Stimulated activated CD8-positive, alpha-beta memory T cell treated with anti-CD3 and anti-CD28 coated beads, Interleukin-15, amount 100 ng/mL, for 24 hours (primary cell): ENCODE data around the gene CDC42EP1.
"Not testable (repeated sequence)": the region's sequence is repeated elsewhere in the genome, so short reads cannot be mapped to it uniquely, and the experiment has no call there.

Experiments used
- DNase-seq: peaks from one replicate; pipeline ENCODE4 v3.0.0-alpha.2; 2020; ENCODE audit warnings: low read depth

CDC42EP1 gene

DNA sequence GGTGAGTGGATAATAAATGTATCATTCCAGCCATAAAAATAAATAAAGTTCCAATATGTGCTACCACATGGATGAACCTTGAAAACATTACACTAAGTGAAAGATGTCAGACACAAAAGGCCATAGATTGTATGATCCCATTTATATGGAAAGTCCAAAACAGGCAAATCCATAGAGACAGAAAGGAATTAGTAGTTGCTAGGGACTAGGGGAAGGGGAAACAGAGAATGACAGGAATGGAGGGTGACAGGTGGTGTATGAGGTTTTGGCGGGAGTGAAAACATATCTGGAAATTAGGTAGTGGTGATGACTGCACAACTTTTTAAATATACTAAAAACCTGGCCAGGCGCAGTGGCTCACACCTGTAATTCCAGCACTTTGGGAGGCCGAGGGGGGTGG, 25.8 kb upstream of the CDC42EP1 start:
- DNase-seq = no peak

DNA sequence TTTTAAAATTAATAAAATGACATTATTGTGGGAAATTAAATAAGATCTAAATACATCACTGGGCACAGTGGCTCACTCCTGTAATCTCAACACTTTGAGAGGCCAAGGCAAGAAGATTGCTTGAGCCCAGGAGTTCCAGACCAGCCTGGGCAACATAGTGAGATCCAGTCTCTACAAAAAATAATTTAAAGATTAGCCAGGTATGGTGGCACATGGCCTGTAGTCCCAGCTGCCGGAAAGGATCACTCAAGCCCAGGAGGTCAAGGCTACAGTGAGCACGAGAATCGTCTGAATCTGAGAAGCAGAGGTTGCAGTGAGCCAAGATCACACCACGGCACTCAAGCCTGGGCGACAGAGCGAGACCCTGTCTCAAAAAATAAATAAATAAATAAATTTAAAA, 25.1 kb upstream of the CDC42EP1 start:
- no peak for DNase-seq

DNA sequence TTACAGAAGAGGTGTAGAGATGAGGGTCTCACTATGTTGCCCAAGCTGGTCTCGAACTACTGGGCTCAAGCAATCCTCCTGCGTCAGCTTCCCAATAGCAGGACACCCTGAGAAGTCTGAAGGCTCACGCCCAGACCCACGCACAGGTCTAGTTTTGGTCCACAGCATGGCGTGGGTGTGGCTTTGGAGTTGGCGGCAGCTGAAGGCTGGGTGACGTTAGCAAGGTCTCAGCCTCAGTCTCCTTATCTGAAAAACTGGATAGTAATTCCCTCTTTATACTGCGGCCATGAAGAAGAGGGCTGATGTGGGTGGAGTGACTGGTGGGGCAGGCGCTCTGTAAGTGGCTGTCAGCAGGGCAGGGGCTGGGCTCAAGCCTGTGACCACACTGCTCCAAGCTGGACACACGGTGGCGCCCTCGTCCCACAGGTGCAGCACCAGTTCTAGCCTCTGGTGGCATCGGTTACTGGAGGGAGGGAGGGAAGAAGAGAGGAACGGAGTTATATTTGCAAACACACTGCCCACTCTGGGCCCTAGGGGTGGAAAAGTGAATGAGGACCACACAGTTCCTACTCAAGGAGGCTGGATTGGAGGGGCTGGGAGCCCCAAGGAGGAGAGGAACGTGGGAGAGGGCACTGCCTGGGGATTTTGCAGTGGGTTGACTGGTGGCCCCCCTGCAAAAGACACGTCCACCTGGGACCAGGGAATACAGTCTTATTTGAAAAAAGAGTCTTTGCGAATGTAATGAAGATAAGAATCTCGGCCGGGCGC, 21.5 kb upstream of the CDC42EP1 start:
- DNase-seq = peak; percentile 70

DNA sequence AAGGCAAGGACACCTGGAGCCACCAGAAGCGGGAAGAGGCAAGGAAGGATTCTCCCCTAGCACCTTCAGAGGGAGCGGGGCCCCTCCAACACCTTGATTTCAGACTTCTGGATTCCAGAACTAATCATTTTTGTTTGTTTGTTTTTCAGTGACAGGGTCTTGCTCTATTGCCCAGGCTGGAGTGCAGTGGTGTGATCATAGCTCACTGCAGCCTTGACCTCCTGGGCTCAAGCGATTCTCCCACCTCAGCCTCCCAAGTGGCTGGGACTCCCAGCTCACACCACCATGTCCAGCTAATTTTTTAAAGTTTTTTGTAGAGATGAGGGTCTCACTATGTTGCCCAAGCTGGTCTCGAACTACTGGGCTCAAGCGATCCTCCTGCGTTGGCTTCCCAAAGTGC, 20.5 kb upstream of the CDC42EP1 start:
- DNase-seq = not testable (repeated sequence)

DNA sequence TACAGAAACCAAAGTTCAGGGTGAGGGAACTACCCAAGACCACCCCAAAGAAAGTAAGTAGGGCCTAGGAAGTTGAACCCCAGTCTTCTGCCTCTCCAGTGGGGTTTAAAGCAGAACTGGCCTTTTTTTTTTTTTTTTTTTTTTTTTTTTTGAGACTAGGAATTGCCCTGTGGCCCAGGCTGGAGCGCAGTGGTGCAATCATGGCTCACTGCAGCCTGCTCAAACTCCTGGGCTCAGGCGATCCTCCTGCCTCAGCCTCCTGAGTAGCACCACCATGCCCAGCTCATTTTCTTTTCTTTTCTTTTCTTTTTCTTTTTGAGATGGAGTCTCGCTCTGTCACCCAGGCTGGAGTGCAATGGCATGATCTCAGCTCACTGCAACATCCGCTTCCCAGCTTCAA, 17.9 kb upstream of the CDC42EP1 start:
- DNase-seq = not testable (repeated sequence)

DNA sequence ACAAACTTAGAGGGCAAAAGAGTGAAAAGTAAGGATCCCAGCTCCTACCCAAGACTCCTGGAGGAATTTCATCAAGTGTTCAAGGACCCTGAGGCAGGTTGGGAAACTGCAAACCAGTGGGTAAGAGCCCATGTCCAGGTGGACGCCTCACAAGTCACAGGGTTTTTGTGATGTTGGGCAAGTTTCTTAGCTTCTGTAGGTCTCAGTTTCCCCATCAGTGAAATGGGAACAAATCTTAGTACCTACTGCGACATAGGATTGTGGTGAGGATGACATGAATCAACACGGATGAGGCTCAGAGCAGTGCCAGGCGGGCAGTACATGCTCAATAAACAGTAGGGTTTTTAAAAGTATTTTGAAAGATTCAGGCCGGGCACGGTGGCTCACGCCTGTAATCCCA, 17.3 kb upstream of the CDC42EP1 start:
- no peak for DNase-seq

DNA sequence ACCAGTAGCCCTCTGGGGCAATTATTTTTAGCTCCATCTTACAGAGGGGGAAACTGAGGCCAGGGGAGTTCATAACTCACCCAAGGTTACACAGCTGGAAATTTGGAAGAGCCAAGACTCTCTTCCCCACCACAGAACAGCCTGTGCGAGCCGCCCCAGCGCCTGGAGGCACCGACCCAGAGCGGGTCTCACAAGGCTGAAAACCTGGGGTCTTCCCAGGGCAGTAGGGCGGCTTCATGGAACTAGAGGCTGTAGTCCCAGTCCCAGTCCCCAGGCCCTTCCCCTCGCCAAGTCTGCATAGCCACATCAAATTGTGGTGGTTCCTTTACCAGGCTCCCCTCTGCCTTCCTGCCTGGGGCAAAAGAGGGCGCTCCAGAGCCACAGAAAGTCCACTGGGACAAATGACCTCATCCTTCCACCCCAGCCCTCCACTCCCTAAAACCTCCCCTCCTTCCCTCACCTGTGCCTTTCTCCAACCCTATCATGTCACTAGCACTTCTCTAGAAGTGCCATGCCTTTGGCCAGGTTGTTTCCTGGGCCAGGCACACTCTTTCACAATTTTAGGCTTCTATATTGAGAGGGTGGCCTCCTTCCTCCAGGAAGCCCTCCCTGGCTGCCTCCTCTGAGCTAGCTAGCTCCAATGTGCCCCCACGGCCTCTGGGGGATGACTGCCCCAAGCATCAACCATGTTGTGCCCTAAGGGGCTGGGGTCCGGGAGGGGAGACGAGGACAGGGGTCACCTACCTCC, 15.2 kb upstream of the CDC42EP1 start:
- no peak for DNase-seq

DNA sequence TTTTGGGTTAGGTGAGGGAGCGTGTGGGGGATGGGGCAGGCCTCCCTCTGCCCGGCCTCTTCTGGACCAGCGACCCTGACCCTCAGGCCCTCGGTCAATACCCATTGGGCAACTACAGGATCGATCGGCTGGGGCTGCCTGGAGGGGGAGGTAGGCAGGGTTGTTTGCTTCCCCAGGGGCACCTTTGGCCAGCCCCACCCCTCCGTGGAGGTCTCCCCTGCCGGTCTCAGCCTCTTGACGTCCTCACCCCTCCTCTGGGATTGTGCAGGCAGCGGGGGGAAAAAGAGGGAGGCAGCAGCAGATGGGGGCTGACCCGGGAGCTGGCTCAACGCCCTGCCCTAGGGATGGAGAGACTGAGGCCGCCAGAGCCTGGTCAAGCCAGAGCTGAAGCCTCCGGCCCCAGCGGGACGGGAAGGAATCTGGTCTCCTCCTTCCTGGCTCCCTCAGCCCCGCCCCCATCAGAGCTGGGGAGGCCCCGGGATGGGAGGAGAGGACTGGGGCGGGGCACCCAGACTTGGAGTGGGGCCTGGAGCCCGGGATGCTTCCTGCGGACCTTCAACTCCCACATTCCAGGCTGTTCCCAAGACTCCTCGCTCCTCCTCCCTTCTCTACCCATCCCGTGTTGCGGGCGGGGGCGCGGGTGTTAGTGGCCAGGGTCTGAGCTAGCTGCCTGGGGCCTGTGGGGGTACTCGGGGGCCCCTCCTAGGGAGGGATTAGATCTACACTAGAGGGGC, 14.4 kb upstream of the CDC42EP1 start:
- DNase-seq = no peak

DNA sequence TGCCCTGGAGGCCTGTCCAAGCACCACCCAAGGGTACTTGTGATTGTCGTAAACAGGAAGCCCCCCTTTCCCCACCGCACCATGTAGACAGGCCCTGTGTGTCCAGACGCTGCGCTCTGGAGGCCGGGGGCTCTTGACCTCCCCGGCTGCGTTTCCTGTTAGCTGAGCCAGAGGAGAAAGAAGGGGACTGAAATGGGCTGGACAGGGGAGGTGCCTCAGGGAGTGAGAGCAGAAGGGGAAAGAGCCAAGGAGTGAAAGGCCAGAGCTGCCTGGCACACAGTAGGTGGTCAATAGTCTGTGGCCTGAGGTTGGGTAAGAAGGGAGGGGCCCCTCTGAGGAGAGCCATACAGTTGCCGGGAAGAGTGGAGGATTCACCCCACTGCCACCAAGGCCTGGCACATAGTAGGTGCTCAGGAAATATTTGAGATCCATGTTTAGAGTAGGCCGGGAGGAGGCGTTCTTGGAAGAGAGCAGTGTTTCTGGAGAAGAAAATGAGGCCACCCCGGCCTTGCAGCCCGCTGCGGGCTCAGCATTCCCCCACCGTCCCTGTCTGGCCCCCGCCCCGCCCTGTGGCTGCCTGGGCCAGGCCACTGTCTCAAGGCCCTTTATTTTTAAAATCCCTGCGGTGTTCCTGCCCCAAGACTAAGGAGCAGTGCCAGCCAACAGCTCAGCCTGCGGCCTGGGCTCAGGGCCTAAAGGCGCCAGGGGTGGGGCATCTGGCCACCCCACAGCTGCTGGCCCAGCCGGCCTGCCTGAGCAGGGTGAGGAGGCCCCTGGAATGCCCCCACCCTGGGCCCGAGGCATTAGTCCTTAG, 13.6 kb upstream of the CDC42EP1 start:
- DNase-seq = no peak

DNA sequence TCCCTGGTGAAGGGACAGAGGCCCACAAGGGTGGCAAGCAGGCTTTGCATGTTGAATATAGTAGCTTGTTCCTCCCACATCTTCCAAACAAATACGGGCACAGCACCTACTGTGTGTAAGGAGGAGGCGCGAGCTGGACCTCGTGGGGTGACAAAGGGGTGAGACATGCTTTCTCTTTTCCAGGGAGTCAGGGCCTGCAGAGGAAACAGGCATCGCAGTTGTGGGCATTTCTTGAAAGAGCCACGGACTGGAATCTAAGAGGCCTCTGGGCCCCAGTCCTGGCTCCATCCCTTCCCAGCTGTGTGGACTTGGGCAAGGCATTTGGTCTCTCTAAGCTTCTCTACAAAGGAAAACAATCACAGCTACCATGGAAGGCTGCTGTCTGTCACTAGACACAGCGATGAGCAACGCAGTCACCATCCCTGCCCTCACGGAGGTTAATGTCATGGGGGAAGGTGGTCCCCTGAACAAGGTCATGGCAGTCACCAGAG, 13.0 kb upstream of the CDC42EP1 start:
- no peak for DNase-seq

DNA sequence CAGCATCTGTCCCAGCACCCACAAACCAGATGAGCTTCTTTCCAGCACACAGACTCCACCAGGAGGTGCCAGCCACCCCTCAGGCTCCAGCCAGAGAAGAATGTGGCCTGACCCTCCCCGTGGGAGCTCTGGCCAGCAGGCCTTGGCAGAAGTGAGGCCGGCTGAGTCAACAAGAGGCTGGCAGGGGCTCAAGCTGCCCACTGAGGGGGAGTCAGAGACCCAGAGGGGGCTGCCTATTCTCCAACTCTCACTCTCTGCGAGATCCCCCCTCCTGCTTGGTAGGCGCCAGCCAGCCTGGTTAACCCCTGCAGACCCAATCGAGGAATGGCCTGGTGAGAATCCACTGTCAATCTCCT, 10.6 kb upstream of the CDC42EP1 start:
- DNase-seq = no peak

DNA sequence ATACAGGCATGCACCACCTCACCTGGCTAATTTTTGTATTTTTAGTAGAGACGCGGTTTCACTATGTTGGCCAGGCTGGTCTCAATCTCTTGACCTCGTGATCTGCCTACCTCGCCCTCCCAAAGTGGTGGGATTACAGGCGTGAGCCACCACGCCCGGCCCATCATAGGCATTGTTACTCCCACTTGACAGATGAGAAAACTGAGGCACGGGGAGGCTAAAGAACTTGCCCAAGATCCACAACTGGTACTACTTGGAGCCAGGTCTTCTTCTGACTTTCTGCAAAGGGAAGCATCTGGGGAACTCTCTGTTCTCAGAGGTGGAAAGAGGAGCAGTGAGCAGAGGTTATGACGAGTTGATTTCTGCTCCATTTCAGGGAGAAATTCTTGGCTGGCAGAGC, 9.4 kb upstream of the CDC42EP1 start:
- not testable (repeated sequence) for DNase-seq

DNA sequence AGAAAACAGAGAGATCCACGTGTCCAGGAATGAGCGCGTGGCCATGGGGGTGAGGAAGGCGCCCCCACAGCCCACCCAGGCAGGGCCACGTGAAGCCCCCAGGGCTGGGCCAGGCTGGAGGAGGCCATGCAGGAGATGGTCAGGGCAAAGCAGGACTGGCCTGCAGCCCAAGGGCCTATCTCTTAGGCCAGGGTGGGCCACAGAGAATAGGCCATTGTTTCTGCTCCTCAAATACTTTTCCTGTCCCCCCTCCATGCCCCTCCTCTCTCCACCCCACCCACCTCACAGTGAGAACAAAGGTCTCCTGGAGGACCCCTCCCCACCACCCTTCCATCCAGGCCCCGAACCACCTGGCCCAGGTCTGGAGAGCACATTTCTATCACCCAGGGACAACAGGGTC, 8.3 kb upstream of the CDC42EP1 start:
- no peak for DNase-seq

DNA sequence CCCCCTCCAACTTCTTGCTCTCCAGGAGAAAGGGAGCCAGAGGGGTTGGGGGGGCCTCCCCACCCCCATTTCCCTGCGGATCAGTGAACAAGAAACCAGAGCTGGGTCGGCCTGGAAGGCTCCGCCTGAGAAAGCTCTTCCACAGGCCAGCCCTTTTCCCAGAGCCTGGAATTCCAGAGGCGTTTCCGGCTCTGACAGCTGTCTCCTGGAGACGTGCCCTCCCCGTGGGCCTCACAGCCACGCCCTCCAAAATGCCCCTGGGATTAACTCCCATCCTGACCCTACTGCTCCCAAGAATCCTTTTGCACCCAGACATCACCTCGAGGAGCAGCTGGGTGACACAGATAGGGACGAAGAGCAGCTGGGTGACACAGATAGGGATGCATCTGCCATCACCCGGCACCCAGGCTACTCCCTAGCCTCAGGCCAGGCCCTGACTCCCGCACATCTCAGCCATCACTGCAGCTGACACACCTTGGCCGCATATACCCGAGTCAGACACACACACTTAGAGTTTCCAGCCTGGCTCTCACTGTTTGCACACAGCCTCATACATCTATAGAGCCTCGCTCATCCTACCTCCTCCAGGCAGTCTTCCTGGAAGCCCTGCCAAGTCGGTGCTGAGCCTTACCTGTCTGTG, 7.6 kb upstream of the CDC42EP1 start:
- DNase-seq = no peak

DNA sequence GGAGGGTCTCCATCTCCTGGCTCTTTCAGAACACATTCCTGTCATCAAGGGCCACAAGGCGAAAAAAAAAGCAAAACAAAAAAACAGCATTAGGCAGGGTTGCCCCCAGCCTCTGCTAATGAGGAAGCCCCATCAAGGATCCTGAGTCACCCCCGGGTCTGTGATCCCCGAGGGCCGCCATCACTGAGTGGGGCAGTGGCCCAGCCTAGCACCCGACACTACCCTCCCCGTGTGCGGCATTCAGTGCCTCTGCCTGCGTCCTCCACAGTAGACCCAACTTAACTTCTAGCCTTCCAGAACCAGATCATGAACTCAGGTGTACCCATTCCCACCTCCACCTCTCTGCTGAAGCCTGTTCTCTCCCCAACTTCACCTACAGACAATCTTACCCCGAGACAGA, 6.6 kb upstream of the CDC42EP1 start:
- no peak for DNase-seq

DNA sequence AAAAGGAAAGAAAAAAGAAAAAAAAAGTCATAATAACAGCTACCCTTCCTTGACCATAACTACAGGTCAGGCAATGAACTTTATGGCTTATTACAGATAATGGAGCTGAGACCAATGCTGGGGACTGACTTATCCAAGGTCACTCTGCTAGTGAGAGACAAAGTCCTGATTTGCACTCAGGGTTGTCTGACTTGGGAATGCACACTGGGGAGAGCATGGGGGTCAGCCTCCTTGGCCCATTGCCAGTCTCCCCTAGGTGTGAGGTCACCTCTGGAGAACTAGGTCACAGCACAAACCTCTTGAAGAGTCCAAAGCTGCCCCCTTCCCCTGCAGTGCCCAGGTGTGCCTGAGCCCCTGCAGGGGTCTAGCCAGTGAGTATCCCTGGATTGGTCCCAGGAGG, 5.3 kb upstream of the CDC42EP1 start:
- DNase-seq = no peak

DNA sequence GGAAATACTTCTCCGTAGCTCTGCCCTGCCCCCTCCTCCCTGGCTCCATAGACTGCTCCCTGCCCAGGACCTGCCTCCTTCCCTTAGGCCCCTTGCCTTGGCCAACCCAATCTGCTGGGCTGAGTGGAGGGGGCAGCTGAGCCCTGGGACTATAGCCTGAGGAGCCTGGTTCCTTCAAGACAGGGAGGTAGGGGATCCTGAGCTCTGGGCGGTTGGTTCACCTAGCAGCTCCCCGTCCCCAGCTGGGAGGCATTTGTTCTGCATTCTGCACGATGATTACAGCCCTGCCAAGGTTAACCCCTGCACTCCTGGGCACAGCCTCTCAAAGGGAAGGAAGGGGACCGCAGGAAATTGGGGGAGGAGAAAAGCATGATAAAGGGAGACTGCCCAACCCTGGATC, 3.6 kb upstream of the CDC42EP1 start:
- DNase-seq = no peak

DNA sequence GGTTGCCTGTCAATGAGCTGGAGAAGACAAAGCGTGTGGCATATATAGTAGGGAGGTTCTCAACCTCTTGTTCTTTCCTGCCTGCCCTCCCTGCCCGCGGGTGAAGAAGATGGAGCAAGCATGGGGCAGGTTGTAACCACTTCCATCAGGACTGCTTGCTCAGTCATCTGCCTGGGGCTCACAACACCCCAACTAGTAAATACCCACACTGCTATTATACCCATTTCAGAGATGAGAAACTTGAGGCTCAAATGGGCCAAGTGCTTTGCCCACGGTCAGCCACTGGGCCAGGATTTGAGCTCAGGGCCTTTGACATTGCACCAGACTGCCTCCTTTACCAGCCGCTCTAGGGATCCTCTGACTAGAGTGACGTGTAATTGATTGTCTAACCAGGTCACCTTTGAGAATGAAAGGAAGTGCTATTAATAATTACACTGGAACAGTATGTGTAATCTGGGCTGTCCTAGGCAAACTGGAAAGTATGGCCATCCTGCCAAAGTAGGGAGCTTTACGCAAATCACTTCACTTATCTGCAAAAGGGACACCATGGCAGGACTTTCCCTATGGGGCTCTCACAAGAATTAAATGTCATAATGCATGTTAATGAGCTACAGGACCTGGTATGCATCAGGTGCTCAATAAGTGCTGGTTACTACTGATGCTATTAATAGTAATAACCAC, 2.8 kb upstream of the CDC42EP1 start:
- no peak for DNase-seq

DNA sequence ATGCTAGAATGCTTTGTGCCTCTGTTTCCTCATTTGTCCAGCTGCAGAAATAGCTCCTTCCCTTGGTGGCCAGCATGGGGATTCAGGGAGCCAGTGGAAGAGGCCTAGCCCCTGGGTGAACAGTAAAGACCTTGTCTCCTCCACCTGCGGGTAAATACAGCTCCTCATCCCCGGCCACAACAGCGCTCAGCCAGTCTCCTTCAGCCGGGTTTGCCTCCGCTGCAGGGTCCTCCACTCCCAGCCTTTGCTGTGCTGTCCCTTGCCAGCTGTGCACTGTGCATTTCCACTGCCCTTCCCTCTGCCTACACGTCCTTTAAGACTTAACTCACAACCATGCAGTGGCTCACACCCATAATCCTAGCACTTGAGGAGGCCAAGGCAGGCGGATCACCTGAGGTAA, 1.5 kb upstream of the CDC42EP1 start:
- DNase-seq = no peak

DNA sequence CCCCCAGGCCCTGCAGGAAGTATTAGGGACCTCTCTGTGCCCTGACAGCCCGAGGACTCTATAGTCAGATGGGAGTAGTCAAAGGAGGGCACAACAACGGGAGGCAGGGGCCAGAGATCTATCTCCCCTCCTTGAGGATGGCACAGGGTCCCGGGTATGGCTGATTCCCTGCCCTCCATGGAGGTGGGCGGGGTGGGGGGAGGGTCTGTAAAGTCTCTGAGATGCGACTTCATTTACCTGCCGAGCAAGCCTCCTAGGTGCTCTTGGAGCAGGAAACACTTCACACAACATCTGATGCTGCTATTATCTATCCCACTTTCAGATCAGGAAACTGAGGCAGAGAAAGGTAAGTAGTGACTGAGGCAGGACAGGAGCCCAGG, 769 bp upstream of the CDC42EP1 start:
- DNase-seq = no peak

DNA sequence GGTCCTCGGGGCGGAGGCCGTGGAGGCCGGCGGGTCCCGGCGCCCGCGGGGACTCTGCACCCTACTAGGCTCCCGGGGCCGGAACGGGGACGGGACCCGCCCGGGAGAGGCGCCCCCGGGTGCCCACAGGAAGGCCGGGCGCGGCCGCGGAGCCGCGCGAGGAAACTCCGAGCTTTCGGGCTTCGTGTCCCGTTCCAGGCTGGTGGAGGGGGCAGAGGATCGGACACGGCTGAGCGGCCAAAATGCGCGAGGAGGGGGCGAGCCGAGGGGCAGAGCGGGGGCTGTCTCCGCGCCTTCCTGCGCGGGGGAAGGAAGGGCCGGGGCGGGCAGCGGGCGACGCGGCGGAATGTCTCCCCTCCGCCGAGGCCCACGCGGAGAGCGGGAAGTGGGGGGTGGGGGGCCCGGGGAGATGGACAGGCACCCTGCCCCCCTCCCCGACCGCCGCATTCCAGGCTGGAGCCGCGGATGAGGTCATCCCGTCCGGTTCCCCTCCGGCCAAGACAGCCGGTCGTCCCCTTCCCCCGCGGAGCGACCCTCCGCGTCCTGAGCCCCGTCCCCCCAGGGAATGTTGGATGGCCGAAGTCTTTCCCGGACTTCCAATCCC, 430 bp downstream of the CDC42EP1 start:
- DNase-seq = no peak
